Left hindlimb (tissue), 1 donor: ENCODE measurements around the gene GPR151.
"Not testable (repeated sequence)": the region's sequence is repeated elsewhere in the genome, so short reads cannot be mapped to it uniquely, and the experiment has no call there.

ENCODE experiments used
- DNase-seq: peaks from one replicate; pipeline ENCODE4 v3.0.0-alpha.2; 2018

Gene GPR151

GRCh38 chr5:146516151-146516475 lies at the start of gene GPR151:
GPR151 (minus strand) TSS chr5:146516190; CDS start chr5:146516113, 77 bp downstream.
- no peak for DNase-seq

- no peak for DNase-seq
Measured at GRCh38 chr5:146564007-146564762, 48.2 kb upstream of the GPR151 start.

DNA sequence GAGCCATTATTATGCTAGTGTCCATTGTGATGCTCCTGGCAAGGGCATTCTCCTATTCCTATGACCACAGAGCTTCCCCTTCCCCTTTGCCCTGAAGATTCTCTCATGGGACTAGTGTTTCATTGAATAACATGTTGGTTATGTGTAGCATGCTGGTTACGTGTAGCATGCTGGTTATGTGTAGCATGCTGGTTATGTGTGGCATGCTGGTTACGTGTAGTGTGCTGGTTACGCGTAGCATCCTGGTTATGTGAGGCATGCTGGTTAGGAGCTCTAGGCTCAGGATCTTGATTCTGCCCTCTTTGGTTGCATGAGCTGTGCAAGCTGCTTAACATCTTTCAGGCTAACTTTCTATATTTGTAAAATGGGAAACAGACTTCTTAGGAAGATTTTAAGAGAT lies 46.5 kb upstream of the GPR151 start:
- no peak for DNase-seq

DNA sequence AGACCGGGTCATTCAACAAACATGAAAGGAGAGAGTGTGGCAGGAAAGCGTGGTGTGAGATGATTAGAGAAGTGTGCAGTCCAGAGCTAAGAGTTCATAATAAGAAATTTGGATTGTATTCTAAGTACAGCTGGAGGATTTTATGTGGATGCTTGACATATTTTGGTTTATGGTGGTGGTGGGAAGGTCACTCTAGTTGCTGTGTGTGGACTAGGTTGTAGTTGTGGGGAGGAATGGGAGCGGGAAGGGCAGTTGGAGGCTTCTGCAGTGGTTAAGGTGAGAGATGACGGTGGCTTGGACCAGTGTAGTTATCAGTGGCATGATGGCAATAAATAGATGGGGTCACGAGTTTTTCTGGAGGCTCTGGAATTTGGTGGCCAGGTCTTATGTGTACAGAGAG lies 45.7 kb upstream of the GPR151 start:
- DNase-seq = no peak

DNA sequence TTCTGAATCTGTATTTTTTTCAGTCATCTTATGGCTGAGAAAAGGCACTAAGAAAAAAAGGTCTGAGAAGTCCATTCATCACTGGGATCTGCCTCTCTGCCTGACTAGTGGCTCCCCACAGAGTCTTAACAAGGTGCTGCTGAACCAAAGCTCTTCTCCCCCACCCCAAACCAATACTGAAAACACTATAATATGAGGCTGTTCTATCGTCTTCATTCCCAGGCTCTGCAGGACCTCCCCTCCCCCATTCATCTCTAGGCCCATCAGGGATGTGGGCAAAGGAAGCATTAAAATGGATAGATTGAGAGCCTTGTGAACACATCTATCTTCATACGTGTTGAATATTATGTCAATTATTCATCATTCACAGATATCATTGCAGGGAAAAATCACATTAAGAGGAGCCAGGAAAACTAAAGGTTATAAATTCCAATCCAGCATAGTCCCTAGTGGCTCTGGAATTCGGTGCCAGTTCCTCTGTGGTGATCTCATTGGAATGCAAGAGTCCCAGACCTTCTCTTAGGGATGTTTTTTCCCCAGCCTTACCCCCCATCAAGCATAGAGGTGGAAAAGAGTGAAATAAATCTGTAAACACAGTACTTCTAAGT lies 44.3 kb upstream of the GPR151 start:
- DNase-seq = no peak

DNA sequence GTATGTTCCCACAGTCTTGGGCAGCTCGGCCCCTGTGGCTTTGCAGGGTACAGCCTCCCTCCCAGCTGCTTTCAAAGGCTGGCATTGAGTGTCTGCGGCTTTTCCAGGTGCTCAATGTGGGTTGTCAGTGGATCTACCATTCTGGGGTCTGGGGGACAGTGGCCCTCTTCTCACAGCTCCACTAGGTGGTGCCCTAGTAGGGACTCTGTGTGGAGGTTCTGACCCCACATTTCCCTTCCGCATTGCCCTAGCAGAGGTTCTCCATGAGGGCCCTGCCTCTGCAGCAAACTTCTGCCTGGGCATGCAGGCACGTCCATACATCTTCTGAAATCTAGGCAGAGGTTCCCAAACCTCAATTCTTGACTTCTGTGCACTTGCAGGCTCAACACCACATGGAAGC lies 40.9 kb upstream of the GPR151 start:
- not testable (repeated sequence) for DNase-seq

GRCh38 chr5:146553446-146553845 lies 37.5 kb upstream of the GPR151 start:
- no peak for DNase-seq

DNA sequence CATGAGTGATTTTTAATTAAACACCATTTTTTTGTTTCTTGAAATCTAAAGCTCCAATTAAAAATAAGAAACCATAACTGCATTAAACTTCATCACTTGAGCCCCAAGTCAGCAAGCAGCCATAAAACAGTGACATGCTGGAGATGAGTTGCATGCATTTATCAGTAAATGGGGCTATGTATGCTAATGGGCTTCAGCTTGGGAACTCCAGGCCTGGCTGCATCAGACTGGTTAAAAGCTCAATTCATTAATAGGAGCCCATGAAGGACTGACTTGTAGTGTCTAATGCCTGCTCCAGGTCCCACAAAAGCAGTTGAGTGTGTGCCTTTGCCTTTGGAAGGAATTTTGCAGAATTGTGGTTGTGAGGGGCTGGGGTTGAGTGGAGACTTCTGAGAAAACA lies 33.6 kb upstream of the GPR151 start:
- DNase-seq = no peak

DNA sequence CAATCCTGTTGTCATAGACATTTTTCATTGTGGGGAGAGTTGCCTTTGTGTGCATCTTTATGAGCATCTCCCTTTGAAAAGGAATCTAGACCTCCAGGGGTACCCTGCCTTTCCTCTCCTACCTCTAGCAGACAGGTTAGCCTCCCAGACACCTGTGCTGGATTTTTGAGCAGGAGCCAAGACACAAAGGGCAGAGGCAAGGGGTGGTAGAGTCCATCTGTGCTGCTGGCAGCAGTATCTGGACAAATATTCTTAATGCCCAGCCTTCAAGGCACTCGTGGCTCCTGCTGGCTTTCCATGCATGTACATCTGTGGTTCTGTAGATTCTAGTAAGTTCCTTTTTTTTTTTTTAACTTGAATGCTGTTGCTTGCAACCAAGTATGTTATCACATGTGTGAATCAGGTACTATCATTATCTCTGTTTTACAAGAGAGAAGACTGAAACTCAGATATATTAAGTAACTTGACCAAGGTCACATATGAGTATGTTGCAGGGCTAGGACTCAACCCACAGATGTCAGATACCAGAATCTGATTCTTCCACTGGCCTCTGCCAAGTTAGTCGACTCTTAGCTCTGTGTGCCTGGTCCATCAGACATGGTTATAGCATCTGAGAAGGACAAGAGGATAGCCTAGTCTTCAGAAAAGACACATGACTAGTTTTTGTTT lies 32.9 kb upstream of the GPR151 start:
- no peak for DNase-seq

- DNase-seq = no peak
Measured at GRCh38 chr5:146544232-146544631, 28.2 kb upstream of the GPR151 start.

DNA sequence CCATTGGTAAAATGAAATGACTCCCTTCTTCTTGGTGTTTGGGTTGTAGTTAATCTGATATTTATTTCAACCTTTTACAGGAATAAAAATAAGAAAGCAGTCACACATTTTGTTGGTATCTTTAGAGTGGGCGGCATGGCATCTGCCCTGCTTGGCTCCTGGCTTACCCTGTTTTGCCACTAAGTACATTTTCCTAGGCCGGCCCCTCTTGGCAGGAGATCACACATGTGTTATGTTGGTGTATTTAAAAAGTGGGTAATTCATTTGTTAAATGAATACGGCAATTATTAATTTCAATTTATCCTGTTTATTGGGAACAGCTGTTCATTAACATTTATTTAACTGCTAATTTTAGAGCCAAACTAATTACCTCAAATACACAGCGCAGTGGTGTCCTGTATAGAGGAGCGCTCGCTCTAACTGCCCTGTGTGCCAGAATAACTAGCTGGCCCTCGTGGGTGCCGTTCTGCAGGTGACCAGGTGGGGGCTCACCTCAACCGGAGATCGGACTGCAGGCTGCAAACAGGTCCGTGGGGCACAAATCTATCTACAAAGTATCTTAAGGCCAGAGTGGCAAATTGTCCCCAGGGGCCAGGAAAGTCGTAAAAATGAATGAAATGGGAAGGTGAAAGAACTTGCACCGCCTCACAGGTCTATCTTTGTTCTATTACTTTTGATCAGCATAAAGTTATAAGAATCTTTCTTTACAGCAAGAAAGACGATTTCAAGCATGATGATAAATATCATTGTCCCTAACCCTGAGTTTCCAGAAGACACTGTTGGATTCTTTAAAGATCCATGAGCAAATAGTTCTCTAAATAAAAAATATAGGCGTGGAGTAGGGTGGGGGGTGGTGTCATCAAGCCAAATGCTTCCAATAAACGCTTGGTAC lies 26.2 kb upstream of the GPR151 start:
- DNase-seq = peak; percentile 69

- no peak for DNase-seq
Measured at GRCh38 chr5:146540414-146540813, 24.4 kb upstream of the GPR151 start.

DNA sequence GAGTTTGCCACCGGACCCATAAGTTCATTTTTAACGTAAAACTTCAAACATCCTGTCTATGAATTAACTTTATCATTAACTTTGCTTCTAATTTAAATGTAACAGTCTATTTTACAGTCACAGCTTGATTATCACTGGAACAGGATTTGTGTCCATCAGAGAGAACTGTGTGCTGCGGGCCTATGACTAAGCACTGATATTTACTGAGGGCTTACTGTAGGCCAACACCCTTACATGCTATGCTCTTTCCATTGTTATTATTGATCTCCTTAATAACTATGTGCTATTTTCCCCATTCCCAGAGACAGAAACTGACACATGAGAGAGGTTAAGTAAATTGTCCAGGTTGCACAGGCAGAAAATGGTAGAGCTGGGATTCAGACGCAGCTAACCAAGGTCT lies 24.0 kb upstream of the GPR151 start:
- DNase-seq = no peak

DNA sequence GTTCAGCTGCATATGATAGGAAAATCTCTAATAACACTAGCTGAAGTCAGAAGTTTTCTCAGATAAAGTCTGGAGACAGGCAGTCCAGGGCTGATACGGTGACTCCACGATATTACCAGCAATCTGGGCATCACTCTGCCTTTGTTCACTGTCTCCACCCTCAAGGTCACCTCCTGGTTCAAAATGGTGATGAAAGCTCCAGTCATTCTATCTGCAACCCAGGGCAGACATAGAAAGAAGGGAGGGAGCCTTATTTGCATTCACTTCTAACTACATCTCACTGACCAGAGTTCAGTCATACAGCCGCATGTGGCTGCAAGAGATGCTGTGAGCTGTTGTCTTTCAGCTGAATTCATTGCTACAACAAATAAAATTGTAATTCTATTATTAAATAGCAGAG lies 22.4 kb upstream of the GPR151 start:
- DNase-seq = no peak

GRCh38 chr5:146533882-146534281 lies 17.9 kb upstream of the GPR151 start:
- no peak for DNase-seq

DNA sequence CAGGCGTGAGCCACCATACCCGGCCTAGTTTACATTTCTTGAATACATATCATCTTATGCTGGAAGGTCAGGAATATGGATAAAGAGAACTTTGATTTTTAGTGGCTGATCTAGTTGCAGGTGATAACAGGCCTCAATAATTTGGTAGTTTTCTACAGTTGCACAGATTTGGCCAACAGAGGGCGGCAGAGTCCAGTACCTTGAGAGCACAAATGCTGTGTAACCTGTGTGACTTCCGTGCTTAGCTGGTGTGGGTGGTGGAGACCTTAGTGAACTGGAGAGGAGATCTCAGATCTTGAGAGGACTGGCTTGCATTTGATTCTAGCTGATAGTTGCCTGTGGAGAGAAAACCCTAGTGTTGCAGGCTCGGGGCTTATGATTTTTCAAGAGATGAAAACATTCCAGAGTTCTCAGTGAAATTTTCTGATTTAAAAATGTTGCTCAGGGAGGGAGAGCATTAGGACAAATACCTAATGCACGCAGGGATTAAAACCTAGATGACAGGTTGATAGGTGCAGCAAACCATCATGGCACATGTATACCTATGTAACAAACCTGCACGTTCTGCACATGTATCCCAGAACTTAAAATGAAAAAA lies 17.4 kb upstream of the GPR151 start:
- peak; percentile 53 for DNase-seq

GRCh38 chr5:146529984-146530383 lies 14.0 kb upstream of the GPR151 start:
- no peak for DNase-seq

GRCh38 chr5:146528236-146528635 lies 12.2 kb upstream of the GPR151 start:
- DNase-seq = no peak

DNA sequence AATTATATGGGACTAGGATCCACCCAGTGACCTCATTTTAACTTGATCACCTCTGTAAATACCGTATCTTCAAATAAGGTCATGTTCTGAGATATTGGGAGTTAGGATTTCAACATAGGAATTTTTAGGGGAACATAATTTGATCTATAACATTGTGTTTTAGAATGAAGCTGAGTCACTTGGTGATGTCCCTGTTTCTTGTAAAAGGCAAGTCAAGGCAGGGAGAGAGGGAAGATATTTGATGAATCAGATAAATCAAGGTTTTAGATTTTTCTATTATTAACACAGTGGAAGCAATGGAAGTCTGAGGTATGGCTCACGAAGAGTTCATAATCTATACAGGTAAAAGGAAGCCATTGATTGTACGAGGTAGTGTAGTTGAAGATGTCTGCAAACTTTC lies 11.8 kb upstream of the GPR151 start:
- no peak for DNase-seq

GRCh38 chr5:146523698-146524097 lies 7.7 kb upstream of the GPR151 start:
- no peak for DNase-seq

GRCh38 chr5:146521403-146522106 lies 5.6 kb upstream of the GPR151 start:
- DNase-seq = no peak

- DNase-seq = no peak
Measured at GRCh38 chr5:146520731-146521130, 4.7 kb upstream of the GPR151 start.
